PC-9 (cell line): ENCODE measurements around the gene CDC37L1. TPM values are rescaled to one million over a fixed set of nuclear protein-coding genes. Genes with fewer than 3 reads are reported as not detected.
A peak's percentile ranks its signal among the peaks of the same experiment; 100 is the strongest.

Experiments
- Bru-seq: library from RNA; stranded (reverse); fragments of 400-500 nt; gene quantifications from one replicate; lab custom pipeline; 2021; lab: Mats Ljungman, UMichigan
- BruChase-seq, 2 experiments: library from RNA; stranded (reverse); fragments of 400-500 nt; gene quantifications; one replicate each; lab custom pipeline; 2021; lab: Mats Ljungman, UMichigan
- BruUV-seq: library from RNA; stranded (reverse); fragments of 400-500 nt; replicated peaks from 2 replicates; lab custom pipeline; 2021; lab: Mats Ljungman, UMichigan
- CTCF ChIA-PET: fragments of 300-600 bp; sonication (Branson Sonifier 250); formaldehyde crosslinking; loops from one replicate; lab custom pipeline; 2022; ENCODE audit warnings: antibody characterized with exemption; lab: Charles Lee
- POLR2A ChIA-PET: fragments of 300-600 bp; sonication (Branson Sonifier 250); formaldehyde crosslinking; loops from one replicate; lab custom pipeline; 2022; ENCODE audit warnings: antibody characterized with exemption; ENCODE audit not compliant: unreplicated experiment; lab: Charles Lee
- DNase-seq, 2 experiments: peaks; one replicate each; pipeline versions ENCODE4 v3.0.0 to v3.0.0-alpha.2; 2015 to 2022; ENCODE audit warnings: mixed read lengths in 1 of 2
- H2AFZ ChIP-seq: fragments of 200-600 bp; sonication (generic); 2 replicates; pipeline ENCODE4 v1.8.1; 2017; ENCODE audit warnings: antibody characterized with exemption
- H3F3A ChIP-seq: fragments of 200-600 bp; sonication (generic); 2 replicates; pipeline ENCODE4 v1.8.1; 2017; ENCODE audit warnings: antibody characterized with exemption, mild to moderate bottlenecking, low read depth; ENCODE audit not compliant: insufficient read depth
- H3K27ac ChIP-seq: fragments of 200-600 bp; sonication (generic); 2 replicates; pipeline ENCODE4 v1.6.1; 2016; ENCODE audit warnings: mixed run types
- H3K27me3 ChIP-seq: fragments of 200-600 bp; sonication (generic); 2 replicates; pipeline ENCODE4 v1.6.1; 2016; ENCODE audit warnings: low read depth, mixed run types; ENCODE audit not compliant: insufficient read depth
- H3K36me3 ChIP-seq: fragments of 200-600 bp; sonication (generic); 2 replicates; pipeline ENCODE4 v1.6.1; 2016; ENCODE audit warnings: low read depth, mixed run types
- H3K4me1 ChIP-seq: fragments of 200-600 bp; sonication (generic); replicated peaks from 2 replicates; pipeline ENCODE4 v1.6.1; 2016; ENCODE audit warnings: mixed run types; ENCODE audit not compliant: insufficient read depth
- H3K4me2 ChIP-seq: fragments of 200-600 bp; sonication (generic); 2 replicates; pipeline ENCODE4 v1.6.1; 2017; ENCODE audit warnings: mixed run types
- H3K4me3 ChIP-seq: fragments of 200-600 bp; sonication (generic); 2 replicates; pipeline ENCODE4 v1.6.1; 2016; ENCODE audit warnings: mixed run types
- H3K79me2 ChIP-seq: fragments of 200-600 bp; sonication (generic); 2 replicates; pipeline ENCODE4 v1.6.1; 2017; ENCODE audit warnings: low read depth, mixed run types
- H3K9me2 ChIP-seq: fragments of 200-600 bp; sonication (generic); 2 replicates; pipeline ENCODE4 v1.8.1; 2017; ENCODE audit warnings: mild to moderate bottlenecking; ENCODE audit not compliant: insufficient read depth
- H3K9me3 ChIP-seq: fragments of 200-600 bp; sonication (generic); 2 replicates; pipeline ENCODE4 v1.8.1; 2016; ENCODE audit warnings: low read depth; ENCODE audit not compliant: insufficient read depth
- H4K20me1 ChIP-seq: fragments of 200-600 bp; sonication (generic); 2 replicates; pipeline ENCODE4 v1.8.1; 2017; ENCODE audit not compliant: insufficient read depth
- EZH2 ChIP-seq: fragments of 200-600 bp; sonication (generic); IDR thresholded peaks from 2 replicates; pipeline ENCODE4 v1.8.0; 2017; ENCODE audit warnings: antibody characterized with exemption, low read depth
- intact Hi-C: fragments of 100-400 bp; cut with micrococcal nuclease; formaldehyde crosslinking; loops from one replicate; pipeline ENCODE4 v1.10.0; 2022; ENCODE audit not compliant: unreplicated experiment
- long read RNA-seq: library from polyadenylated mRNA; stranded (forward); transcript quantifications from one replicate; pipeline ENCODE4 v2.0.0, GENCODE V29; 2022
- total RNA-seq: library from RNA; stranded (reverse); gene quantifications from 2 replicates; pipeline ENCODE4 v1.2.3, GENCODE V29; 2021
- TF ChIP-seq, protein P1 (sequence below): fragments of 200-600 bp; sonication (generic); conservative IDR thresholded peaks from 2 replicates; pipeline ENCODE4 v1.6.1; 2017; ENCODE audit warnings: mixed run types, antibody characterized with exemption, mild to moderate bottlenecking, moderate library complexity

CDC37L1 gene
- 6.7 and 7.7 TPM in 2 replicates for total RNA-seq
- Bru-seq, nascent RNA: percentile 65 among the genes with signal in this experiment
- BruChase-seq, experiment 1, labeled RNA remaining after a 2-hour chase: percentile 62 among the genes with signal in this experiment
- BruChase-seq, experiment 2, labeled RNA remaining after a 6-hour chase: percentile 42 among the genes with signal in this experiment
- long read RNA-seq, transcript CDC37L1-201 (7 exons, 3,502 nt): major isoform, 6 of 10 reads
- long read RNA-seq, partial matches to known transcripts: 1 of 10 reads
- long read RNA-seq, other reads (novel, unspliced or antisense): 3 of 10 reads

DNA sequence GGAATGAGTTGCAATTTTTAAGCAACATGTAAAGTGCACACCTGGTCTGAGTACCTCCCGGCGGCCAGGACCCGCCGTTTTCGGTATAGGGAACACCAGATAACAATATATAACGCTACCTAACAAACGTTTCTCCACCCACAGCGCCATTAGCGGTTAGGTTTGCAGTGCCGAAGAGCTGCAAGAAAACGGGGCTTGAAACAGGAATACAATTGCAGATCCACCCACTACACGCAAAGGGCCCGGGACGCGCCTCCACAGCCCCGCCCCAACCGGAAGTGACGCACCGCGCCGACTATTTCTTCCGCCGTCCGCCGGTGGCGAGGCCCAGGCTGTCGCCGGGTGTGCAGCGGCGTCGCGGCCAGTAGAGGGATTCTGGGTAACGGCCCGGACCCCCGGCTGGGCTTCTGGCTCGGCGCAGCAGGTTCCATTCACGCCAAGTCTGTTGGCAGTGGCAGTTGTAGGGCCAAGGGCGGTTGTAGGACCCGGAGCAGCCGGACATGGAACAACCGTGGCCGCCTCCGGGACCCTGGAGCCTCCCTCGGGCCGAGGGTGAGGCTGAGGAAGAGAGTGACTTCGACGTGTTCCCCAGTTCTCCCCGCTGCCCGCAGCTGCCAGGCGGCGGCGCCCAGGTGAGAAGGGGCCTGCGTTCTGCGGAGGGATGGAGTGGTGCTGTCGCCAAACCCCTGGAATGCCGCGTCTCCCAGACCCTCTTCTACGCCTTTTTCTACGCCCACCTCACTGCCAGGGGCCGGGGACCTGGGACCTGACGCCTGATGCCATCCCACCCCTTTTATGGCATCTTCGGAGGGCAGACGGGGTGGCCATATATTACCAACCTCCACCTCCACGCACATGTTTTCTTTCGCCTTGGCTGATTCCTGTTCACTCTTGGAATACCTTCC, at the start of gene CDC37L1:
Gene CDC37L1 (plus strand): TSS at position 302 of the 905 bp plus-strand sequence. CDS start 199 bp downstream, at position 501.
- H4K20me1 ChIP-seq: no peaks in the 10 kb centered on the region
- H3K4me3 ChIP-seq: peak within 1 kb of the TSS; percentile 87
- H3K27ac ChIP-seq: peak within 1 kb of the TSS; percentile 82
- POLR2A ChIA-PET: interaction anchor here (0.6 to 0.7 kb wide), 2 partner anchors 21 to 172 kb away, joined by 3 to 6 read pairs; no protein-coding TSS in a partner anchor
- CTCF ChIA-PET: interaction anchor here (0.6 to 0.7 kb wide), 3 partner anchors 78 to 507 kb away, joined by 3 to 4 read pairs (median 4); no protein-coding TSS in a partner anchor
- H3K36me3 ChIP-seq: no peaks in the 10 kb centered on the region
- H2AFZ ChIP-seq: peak within 1 kb of the TSS; percentile 90
- H3F3A ChIP-seq: peaks cover 15% of the 10 kb centered on the region
- intact Hi-C loops: loop anchor here (1.0 kb wide), 2 partner anchors 17 to 297 kb away; partner anchors contain the start of gene PLPP6
- H3K4me1 ChIP-seq: peaks cover 20% of the 10 kb centered on the region
- DNase-seq: peak; percentile 81 to 93
- H3K79me2 ChIP-seq: peaks cover 32% of the 10 kb centered on the region
- H3K27me3 ChIP-seq: no peaks in the 10 kb centered on the region
- no peaks in the 10 kb centered on the region for H3K9me2 ChIP-seq
- no peak for TF ChIP-seq EZH2
- TF ChIP-seq, protein P1, sequence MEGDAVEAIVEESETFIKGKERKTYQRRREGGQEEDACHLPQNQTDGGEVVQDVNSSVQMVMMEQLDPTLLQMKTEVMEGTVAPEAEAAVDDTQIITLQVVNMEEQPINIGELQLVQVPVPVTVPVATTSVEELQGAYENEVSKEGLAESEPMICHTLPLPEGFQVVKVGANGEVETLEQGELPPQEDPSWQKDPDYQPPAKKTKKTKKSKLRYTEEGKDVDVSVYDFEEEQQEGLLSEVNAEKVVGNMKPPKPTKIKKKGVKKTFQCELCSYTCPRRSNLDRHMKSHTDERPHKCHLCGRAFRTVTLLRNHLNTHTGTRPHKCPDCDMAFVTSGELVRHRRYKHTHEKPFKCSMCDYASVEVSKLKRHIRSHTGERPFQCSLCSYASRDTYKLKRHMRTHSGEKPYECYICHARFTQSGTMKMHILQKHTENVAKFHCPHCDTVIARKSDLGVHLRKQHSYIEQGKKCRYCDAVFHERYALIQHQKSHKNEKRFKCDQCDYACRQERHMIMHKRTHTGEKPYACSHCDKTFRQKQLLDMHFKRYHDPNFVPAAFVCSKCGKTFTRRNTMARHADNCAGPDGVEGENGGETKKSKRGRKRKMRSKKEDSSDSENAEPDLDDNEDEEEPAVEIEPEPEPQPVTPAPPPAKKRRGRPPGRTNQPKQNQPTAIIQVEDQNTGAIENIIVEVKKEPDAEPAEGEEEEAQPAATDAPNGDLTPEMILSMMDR: peak; percentile 63
- H3K9me3 ChIP-seq: no peaks in the 10 kb centered on the region
- peak within 1 kb of the TSS; percentile 88 for H3K4me2 ChIP-seq
- TSS peak; percentile 44 for BruUV-seq

DNA sequence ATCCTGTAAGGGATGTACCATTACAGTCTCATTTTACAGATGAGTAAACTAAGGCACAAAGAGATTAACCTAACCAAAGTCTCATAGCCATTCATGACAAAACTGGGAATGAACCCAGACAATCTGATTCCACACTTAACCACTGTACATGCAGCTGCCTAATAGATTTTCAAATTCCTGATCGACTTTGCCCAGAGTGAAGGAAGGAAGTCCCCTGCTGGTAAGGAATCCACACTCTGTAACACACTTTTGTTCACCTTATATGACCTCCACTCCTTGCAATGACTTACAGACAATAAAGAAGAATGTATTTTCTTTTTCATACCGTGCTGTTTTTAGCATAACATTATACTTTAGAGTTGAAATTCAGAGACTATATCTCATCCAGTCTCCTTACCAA, 48.5 kb upstream of the CDC37L1 start:
- TF ChIP-seq EZH2: no peak
- TF ChIP-seq, protein P1: no peak
- BruUV-seq: no TSS peak
- POLR2A ChIA-PET: no interaction called here

DNA sequence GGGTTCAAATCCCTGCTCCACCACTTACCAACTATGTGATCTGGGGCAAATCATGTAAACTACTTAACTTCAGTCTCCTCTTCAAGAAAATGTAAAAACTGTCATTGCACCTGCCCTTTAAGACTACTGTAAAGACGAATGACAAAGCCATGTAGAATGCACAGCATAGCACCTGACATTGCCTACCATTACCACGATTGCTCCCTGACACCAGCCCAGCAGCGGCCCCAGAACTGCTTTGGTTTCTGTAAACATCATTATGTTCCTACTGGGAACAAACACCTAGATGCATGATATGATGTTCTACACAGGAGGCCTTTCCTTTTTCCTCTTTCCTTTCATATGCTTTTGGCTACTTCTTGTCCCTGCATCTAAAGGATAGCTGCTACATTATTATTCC, 40.4 kb upstream of the CDC37L1 start:
- H3K4me3 ChIP-seq: no peak overlapping the region
- TF ChIP-seq, protein P1: no peak
- TF ChIP-seq EZH2: no peak
- no peaks in the 10 kb centered on the region for H4K20me1 ChIP-seq
- no peak overlapping the region for H3K27ac ChIP-seq
- no peaks in the 10 kb centered on the region for H3K4me1 ChIP-seq
- POLR2A ChIA-PET: no interaction called here
- H3K9me3 ChIP-seq: no peaks in the 10 kb centered on the region
- no peaks in the 10 kb centered on the region for H3K36me3 ChIP-seq
- no peak for DNase-seq
- no TSS peak for BruUV-seq
- no peak overlapping the region for H3K4me2 ChIP-seq
- H2AFZ ChIP-seq: no peak overlapping the region
- CTCF ChIA-PET: interaction anchor here (0.6 kb wide), 1 partner anchor 1796 kb away, joined by 4 read pairs; no protein-coding TSS in a partner anchor
- no peaks in the 10 kb centered on the region for H3K9me2 ChIP-seq
- no peaks in the 10 kb centered on the region for H3K79me2 ChIP-seq
- intact Hi-C loops: no loop called here
- no peaks in the 10 kb centered on the region for H3F3A ChIP-seq
- H3K27me3 ChIP-seq: no peaks in the 10 kb centered on the region

More for the DNA sequence above, 48.5 kb upstream of the CDC37L1 start:
- no peaks in the 10 kb centered on the region for H4K20me1 ChIP-seq
- CTCF ChIA-PET: no interaction called here
- no peak overlapping the region for H3K4me2 ChIP-seq
- intact Hi-C loops: no loop called here
- H3K9me2 ChIP-seq: no peaks in the 10 kb centered on the region
- no peaks in the 10 kb centered on the region for H3K4me1 ChIP-seq
- no peaks in the 10 kb centered on the region for H3K27me3 ChIP-seq
- H2AFZ ChIP-seq: no peak overlapping the region
- no peaks in the 10 kb centered on the region for H3K79me2 ChIP-seq
- DNase-seq: no peak
- H3F3A ChIP-seq: no peaks in the 10 kb centered on the region
- H3K36me3 ChIP-seq: no peaks in the 10 kb centered on the region
- H3K27ac ChIP-seq: no peak overlapping the region
- no peak overlapping the region for H3K4me3 ChIP-seq
- no peaks in the 10 kb centered on the region for H3K9me3 ChIP-seq
